SK-N-SH (cell line): ENCODE measurements around the gene CGB8. TPM values are rescaled to one million over a fixed set of nuclear protein-coding genes. Genes with fewer than 3 reads are reported as not detected.
"Not testable (repeated sequence)": the region's sequence is repeated elsewhere in the genome, so short reads cannot be mapped to it uniquely, and the experiment has no call there.

Source experiments
- CTCF ChIA-PET: fragments of 300-600, 350-600 bp; formaldehyde crosslinking; extraction: SDS; loops from one replicate; lab custom pipeline; 2021; lab: Yijun Ruan, JAX
- POLR2A ChIA-PET: fragments of 350-600 bp; sonication (Branson Sonifier 250); formaldehyde crosslinking; extraction: SDS; loops from one replicate; lab custom pipeline; 2020; ENCODE audit warnings: antibody characterized with exemption, inconsistent platforms; lab: Yijun Ruan, JAX
- DNase-seq: peaks from one replicate; pipeline ENCODE4 v3.0.0; 2012
- H2AFZ ChIP-seq: fragments of 200-600 bp; sonication (generic); 2 replicates; pipeline ENCODE4 v1.8.1; 2016; ENCODE audit warnings: antibody characterized with exemption, mild to moderate bottlenecking, low read depth
- H3F3A ChIP-seq: fragments of 200-600 bp; sonication (generic); replicated peaks from 2 replicates; pipeline ENCODE3; 2016; ENCODE audit warnings: antibody characterized with exemption, mild to moderate bottlenecking; ENCODE audit not compliant: insufficient read depth
- H3K27ac ChIP-seq, 2 experiments: fragments of 200-500 bp in 1 of 2; fragments of 200-600 bp in 1 of 2; sonication (Bioruptor generic) in 1 of 2; sonication (generic), shearing (Covaris generic) in 1 of 2; 2 replicates each; pipeline versions ENCODE4 v1.5.1 to v1.6.1; 2014 to 2016; ENCODE audit warnings: low read depth in 2 of 2, inconsistent platforms in 1 of 2, low read length in 1 of 2, mild to moderate bottlenecking in 1 of 2, mixed read lengths in 1 of 2
- H3K27me3 ChIP-seq: fragments of 200-600 bp; sonication (generic), shearing (Covaris generic); 2 replicates; pipeline ENCODE4 v1.6.1; 2016; ENCODE audit warnings: mixed run types; ENCODE audit not compliant: insufficient read depth
- H3K36me3 ChIP-seq, 2 experiments: fragments of 200-500 bp in 1 of 2; fragments of 200-600 bp in 1 of 2; sonication (Bioruptor generic) in 1 of 2; sonication (generic) in 1 of 2; replicated peaks in 1 of 2; 2 replicates each; pipeline versions ENCODE3 to v1.5.1; 2014 to 2016; ENCODE audit warnings: low read length in 1 of 2, mild to moderate bottlenecking in 1 of 2; ENCODE audit not compliant: insufficient read depth in 2 of 2, control insufficient read depth in 1 of 2
- H3K4me1 ChIP-seq, 2 experiments: fragments of 200-500 bp in 1 of 2; fragments of 200-600 bp in 1 of 2; sonication (Bioruptor generic) in 1 of 2; sonication (generic), shearing (Covaris generic) in 1 of 2; 2 replicates each; pipeline versions ENCODE4 v1.5.1 to v1.6.1; 2014 to 2016; ENCODE audit warnings: low read depth in 1 of 2, low read length in 1 of 2, mixed run types in 1 of 2; ENCODE audit not compliant: insufficient read depth in 2 of 2, control insufficient read depth in 1 of 2
- H3K4me2 ChIP-seq: fragments of 200-600 bp; sonication (generic), shearing (Covaris generic); 2 replicates; pipeline ENCODE4 v1.6.1; 2017; ENCODE audit warnings: mixed run types
- H3K4me3 ChIP-seq, 2 experiments: fragments of 200-500 bp in 1 of 2; fragments of 200-600 bp in 1 of 2; sonication (Bioruptor generic) in 1 of 2; sonication (generic), shearing (Covaris generic) in 1 of 2; 2 replicates each; pipeline versions ENCODE4 v1.5.1 to v1.8.1; 2014 to 2016; ENCODE audit warnings: low read depth in 2 of 2, inconsistent platforms in 1 of 2, low read length in 1 of 2, mild to moderate bottlenecking in 1 of 2, mixed read lengths in 1 of 2, moderate library complexity in 1 of 2
- H3K79me2 ChIP-seq: fragments of 200-600 bp; sonication (generic); 2 replicates; pipeline ENCODE4 v1.8.1; 2017; ENCODE audit warnings: mild to moderate bottlenecking; ENCODE audit not compliant: insufficient read depth
- H3K9ac ChIP-seq: fragments of 200-600 bp; sonication (generic); 2 replicates; pipeline ENCODE4 v1.6.1; 2017; ENCODE audit warnings: mixed run types
- H3K9me2 ChIP-seq: fragments of 200-600 bp; sonication (generic); 2 replicates; pipeline ENCODE4 v1.6.1; 2017; ENCODE audit warnings: mixed run types
- H3K9me3 ChIP-seq: fragments of 200-600 bp; sonication (generic); 2 replicates; pipeline ENCODE4 v1.6.1; 2017; ENCODE audit warnings: mixed run types, mild to moderate bottlenecking, moderate library complexity
- H4K20me1 ChIP-seq: fragments of 200-600 bp; sonication (generic); 2 replicates; pipeline ENCODE4 v1.6.1; 2017; ENCODE audit warnings: mild to moderate bottlenecking, mixed run types; ENCODE audit not compliant: insufficient read depth
- FOXM1 ChIP-seq: IDR thresholded peaks from 2 replicates; pipeline ENCODE4 v1.4.0; 2012; ENCODE audit warnings: low read depth, mild to moderate bottlenecking
- GABPA ChIP-seq: IDR thresholded peaks from 2 replicates; pipeline ENCODE4 v1.4.0; 2012; ENCODE audit warnings: low read depth, mild to moderate bottlenecking
- JUND ChIP-seq: IDR thresholded peaks from 2 replicates; pipeline ENCODE4 v1.4.0; 2012
- MXI1 ChIP-seq: IDR thresholded peaks from 2 replicates; pipeline ENCODE4 v1.6.1; 2012; ENCODE audit warnings: mild to moderate bottlenecking, low read depth, low read length, improper control_type of control experiment
- RCOR1 ChIP-seq: fragments of 150-350 bp; IDR thresholded peaks from 2 replicates; pipeline ENCODE4 v1.6.1; 2017; ENCODE audit warnings: antibody characterized with exemption, low read length
- RFX5 ChIP-seq: IDR thresholded peaks from 2 replicates; pipeline ENCODE4 v1.6.1; 2012; ENCODE audit warnings: mild to moderate bottlenecking, improper control_type of control experiment, low read length
- TAF1 ChIP-seq: IDR thresholded peaks from 2 replicates; pipeline ENCODE4 v1.6.1; 2012; ENCODE audit warnings: low read depth, mild to moderate bottlenecking, low read length, moderate library complexity, borderline replicate concordance
- WGBS: methylation state at CpG from one replicate; pipeline ENCODE4 v1.1.6; 2017; ENCODE audit warnings: low lambda C conversion rate; 5-methylcytosine and 5-hydroxymethylcytosine counted together
- polyA plus RNA-seq, 3 experiments: library from polyadenylated mRNA; depleted of rRNA; stranded (reverse); fragments of >200 nt; gene quantifications; 2 replicates each; pipeline ENCODE4 v1.2.3, GENCODE V29; 2012
- TF ChIP-seq, protein P1 (sequence below): fragments of 200-600 bp; sonication (generic); IDR thresholded peaks from 2 replicates; pipeline ENCODE4 v1.6.1; 2017; ENCODE audit warnings: antibody characterized with exemption, mild to moderate bottlenecking, moderate library complexity
- TF ChIP-seq, protein P2 (sequence below): IDR thresholded peaks from 2 replicates; pipeline ENCODE4 v1.4.0; 2012; ENCODE audit warnings: low read depth

The CGB8 gene
- polyA plus RNA-seq, 1 of the 3 experiments (the other 2 are of a cell fraction), result 0.13 TPM

- ChIA-PET CTCF (interaction anchor here (0.6 to 3.2 kb wide), 12 partner anchors 10 to 386 kb away, joined by 3 to 13 read pairs (median 4); no protein-coding TSS in a partner anchor), POLR2A (no interaction called here)
- H2AFZ ChIP-seq, result peak within 1 kb of the TSS; percentile 65; the same call in 1 of the 2 replicates
- no peaks in the 10 kb centered on the region for H3K9me3 ChIP-seq
- no peaks in the 10 kb centered on the region for H3K36me3 ChIP-seq
- peak within 1 kb of the TSS; percentile 93 for H3K4me2 ChIP-seq
- peaks cover 0 to 15% of the 10 kb centered on the region in 2 experiments; a peak in 2 of 4 replicates for H3K4me1 ChIP-seq
- no peaks in the 10 kb centered on the region for H3K27me3 ChIP-seq
- WGBS, result 21% methylated on average over 15 of the region's 38 CpGs
- H3K27ac ChIP-seq, result no peak within 1 kb of the TSS
- H3K4me3 ChIP-seq, result peak within 1 kb of the TSS; percentile 55 to 71
- peaks cover 9% of the 10 kb centered on the region for H3F3A ChIP-seq
- TF ChIP-seq, protein P1, sequence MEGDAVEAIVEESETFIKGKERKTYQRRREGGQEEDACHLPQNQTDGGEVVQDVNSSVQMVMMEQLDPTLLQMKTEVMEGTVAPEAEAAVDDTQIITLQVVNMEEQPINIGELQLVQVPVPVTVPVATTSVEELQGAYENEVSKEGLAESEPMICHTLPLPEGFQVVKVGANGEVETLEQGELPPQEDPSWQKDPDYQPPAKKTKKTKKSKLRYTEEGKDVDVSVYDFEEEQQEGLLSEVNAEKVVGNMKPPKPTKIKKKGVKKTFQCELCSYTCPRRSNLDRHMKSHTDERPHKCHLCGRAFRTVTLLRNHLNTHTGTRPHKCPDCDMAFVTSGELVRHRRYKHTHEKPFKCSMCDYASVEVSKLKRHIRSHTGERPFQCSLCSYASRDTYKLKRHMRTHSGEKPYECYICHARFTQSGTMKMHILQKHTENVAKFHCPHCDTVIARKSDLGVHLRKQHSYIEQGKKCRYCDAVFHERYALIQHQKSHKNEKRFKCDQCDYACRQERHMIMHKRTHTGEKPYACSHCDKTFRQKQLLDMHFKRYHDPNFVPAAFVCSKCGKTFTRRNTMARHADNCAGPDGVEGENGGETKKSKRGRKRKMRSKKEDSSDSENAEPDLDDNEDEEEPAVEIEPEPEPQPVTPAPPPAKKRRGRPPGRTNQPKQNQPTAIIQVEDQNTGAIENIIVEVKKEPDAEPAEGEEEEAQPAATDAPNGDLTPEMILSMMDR, result no peak
- no peak for TF ChIP-seq RFX5
- TF ChIP-seq RCOR1, result no peak
- peak within 1 kb of the TSS; percentile 62; the same call in 1 of the 2 replicates for H3K9ac ChIP-seq
- no peaks in the 10 kb centered on the region for H3K9me2 ChIP-seq
- H4K20me1 ChIP-seq, result no peaks in the 10 kb centered on the region
- peak; percentile 87 for DNase-seq
- H3K79me2 ChIP-seq, result peaks cover 59% of the 10 kb centered on the region
Measured at GRCh38 chr19:49057636-49058234, 8.8 kb upstream of the CGB8 start, which contains the start of gene CGB7. CGB7 (minus strand) TSS chr19:49057749; CDS start chr19:49055375, 2,374 bp downstream.

- CTCF ChIA-PET, result interaction anchor here (0.6 to 3.2 kb wide), 8 partner anchors 11 to 387 kb away, joined by 3 to 13 read pairs (median 4); no protein-coding TSS in a partner anchor
- H4K20me1 ChIP-seq, DNase-seq, H3K9me3 ChIP-seq, H3K36me3 ChIP-seq, POLR2A ChIA-PET, H3K27ac ChIP-seq, H3K9me2 ChIP-seq, H3K27me3 ChIP-seq: not testable (repeated sequence)
- WGBS, result 39% methylated on average over 24 of the region's 34 CpGs
- H3K4me1 ChIP-seq, result peaks cover 0 to 15% of the 10 kb centered on the region in 2 experiments; a peak in 2 of 4 replicates
- H3K4me3 ChIP-seq, result peak overlapping the region; percentile 55 to 71
- H2AFZ ChIP-seq, result 0 out of 2 replicates have a peak overlapping the region, but pooled peaks have one; percentile 65
- H3K9ac ChIP-seq, result peak overlapping the region; percentile 62; the same call in 1 of the 2 replicates
- peak overlapping the region; percentile 93 for H3K4me2 ChIP-seq
- H3K79me2 ChIP-seq, result peaks cover 54% of the 10 kb centered on the region
- H3F3A ChIP-seq, result peaks cover 12% of the 10 kb centered on the region
Measured at GRCh38 chr19:49056902-49057596, 8.1 kb upstream of the CGB8 start.

GRCh38 chr19:49056101-49056901 lies 7.4 kb upstream of the CGB8 start:
- Histone ChIP-seq H3K4me2 (peak overlapping the region; percentile 93), H3K9me3 (no peaks in the 10 kb centered on the region), H3K36me3 (no peaks in the 10 kb centered on the region), H4K20me1 (no peaks in the 10 kb centered on the region), H3K27ac (peak overlapping the region in 1 of 2 experiments; percentile 40; a peak in 1 of 4 replicates), H3F3A (peaks cover 14% of the 10 kb centered on the region), H3K9ac (peak overlapping the region; percentile 62; the same call in 1 of the 2 replicates), H3K9me2 (no peaks in the 10 kb centered on the region), H2AFZ (peak overlapping the region; percentile 82), H3K4me3 (peak overlapping the region; percentile 55 to 71), H3K4me1 (peaks cover 0 to 15% of the 10 kb centered on the region in 2 experiments; a peak in 2 of 4 replicates), H3K27me3 (no peaks in the 10 kb centered on the region), H3K79me2 (peaks cover 48% of the 10 kb centered on the region)
- peak; percentile 91 for DNase-seq
- TF ChIP-seq GABPA (no peak), FOXM1 (no peak), RCOR1 (no peak), MXI1 (peak; percentile 22; the same call in 1 of the 2 replicates), TAF1 (0 out of 2 replicates have a peak, but pooled peaks have one; percentile 29), JUND (no peak)
- TF ChIP-seq, protein P1, result peak; percentile 39
- TF ChIP-seq, protein P2, sequence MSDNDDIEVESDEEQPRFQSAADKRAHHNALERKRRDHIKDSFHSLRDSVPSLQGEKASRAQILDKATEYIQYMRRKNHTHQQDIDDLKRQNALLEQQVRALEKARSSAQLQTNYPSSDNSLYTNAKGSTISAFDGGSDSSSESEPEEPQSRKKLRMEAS, result peak; percentile 71; the same call in 1 of the 2 replicates
- WGBS, result 5% methylated on average over 22 of the region's 63 CpGs
- CTCF ChIA-PET, result interaction anchor here (0.9 to 3.2 kb wide), 5 partner anchors 13 to 169 kb away, joined by 4 to 13 read pairs (median 6); no protein-coding TSS in a partner anchor
- POLR2A ChIA-PET, result no interaction called here
